22Rv1 (cell line): Measurements from ENCODE around the gene CHST10.

Source experiments
- CTCF ChIP-seq: fragments of 450-650 bp; IDR thresholded peaks from 2 replicates; pipeline ENCODE4 v1.5.1; 2017; ENCODE audit warnings: mild to moderate bottlenecking
- ZFX ChIP-seq: fragments of 450-650 bp; IDR thresholded peaks from 2 replicates; pipeline ENCODE4 v1.6.1; 2017; ENCODE audit warnings: antibody characterized with exemption, borderline replicate concordance

GRCh38 chr2:100392715-100393114 lies 24.8 kb downstream of the CHST10 start:
- TF ChIP-seq CTCF = no peak
- TF ChIP-seq ZFX = no peak
